HEK293T (cell line): ENCODE results near the gene ZDHHC11.
A peak's percentile ranks its signal among the peaks of the same experiment; 100 is the strongest.

Experiments
- CTCF ChIA-PET: fragments of 350-600 bp; formaldehyde crosslinking; extraction: SDS; loops from one replicate; lab custom pipeline; 2021; ENCODE audit warnings: antibody characterized with exemption, inconsistent platforms; lab: Yijun Ruan, JAX
- POLR2A ChIA-PET: fragments of 350-600 bp; formaldehyde crosslinking; extraction: SDS; loops from one replicate; lab custom pipeline; 2020; ENCODE audit warnings: antibody characterized with exemption, inconsistent platforms; lab: Yijun Ruan, JAX
- DNase-seq: peaks from one replicate; pipeline ENCODE4 v3.0.0; 2012; ENCODE audit warnings: mixed read lengths; ENCODE audit errors: extremely low spot score
- ARNT ChIP-seq: fragments of 450-650 bp; IDR thresholded peaks from 2 replicates; pipeline ENCODE4 v1.6.1; 2017; ENCODE audit warnings: mild to moderate bottlenecking
- BHLHE40 ChIP-seq: fragments of 450-650 bp; IDR thresholded peaks from 2 replicates; pipeline ENCODE4 v1.6.1; 2016; ENCODE audit warnings: mild to moderate bottlenecking, moderate library complexity, borderline replicate concordance
- CTBP1 ChIP-seq: fragments of 450-650 bp; IDR thresholded peaks from 2 replicates; pipeline ENCODE4 v1.6.1; 2016; ENCODE audit warnings: borderline replicate concordance
- ELF4 ChIP-seq: fragments of 450-650 bp; IDR thresholded peaks from 2 replicates; pipeline ENCODE4 v1.6.1; 2017; ENCODE audit warnings: antibody characterized with exemption
- FOXA1 ChIP-seq: fragments of 450-650 bp; IDR thresholded peaks from 2 replicates; pipeline ENCODE4 v1.6.1; 2016; ENCODE audit warnings: mild to moderate bottlenecking
- FOXK2 ChIP-seq: fragments of 450-650 bp; IDR thresholded peaks from 2 replicates; pipeline ENCODE4 v1.6.1; 2016; ENCODE audit warnings: mild to moderate bottlenecking
- FOXM1 ChIP-seq: fragments of 450-650 bp; IDR thresholded peaks from 2 replicates; pipeline ENCODE4 v1.6.1; 2017; ENCODE audit warnings: mild to moderate bottlenecking, borderline replicate concordance
- HDGF ChIP-seq: fragments of 450-650 bp; IDR thresholded peaks from 2 replicates; pipeline ENCODE4 v1.6.1; 2017; ENCODE audit warnings: antibody characterized with exemption, borderline replicate concordance
- L3MBTL2 ChIP-seq: fragments of 450-650 bp; conservative IDR thresholded peaks from 2 replicates; pipeline ENCODE4 v1.6.1; 2016; ENCODE audit warnings: mild to moderate bottlenecking
- LEF1 ChIP-seq: fragments of 450-650 bp; IDR thresholded peaks from 2 replicates; pipeline ENCODE4 v1.6.1; 2017; ENCODE audit warnings: mild to moderate bottlenecking, borderline replicate concordance
- NFRKB ChIP-seq: fragments of 450-650 bp; IDR thresholded peaks from 2 replicates; pipeline ENCODE4 v1.6.1; 2016; ENCODE audit warnings: mild to moderate bottlenecking, moderate library complexity
- PKNOX1 ChIP-seq: fragments of 450-650 bp; IDR thresholded peaks from 2 replicates; pipeline ENCODE4 v1.6.1; 2016
- SP1 ChIP-seq: fragments of 450-650 bp; IDR thresholded peaks from 2 replicates; pipeline ENCODE4 v1.6.1; 2017
- SUZ12 ChIP-seq: fragments of 450-650 bp; IDR thresholded peaks from 2 replicates; pipeline ENCODE4 v1.6.1; 2016; ENCODE audit warnings: mild to moderate bottlenecking
- TARDBP ChIP-seq: fragments of 450-650 bp; IDR thresholded peaks from 2 replicates; pipeline ENCODE4 v1.6.1; 2016
- ZNF384 ChIP-seq: fragments of 450-650 bp; IDR thresholded peaks from 2 replicates; pipeline ENCODE4 v1.6.1; 2016

The ZDHHC11 gene

GRCh38 chr5:850511-851006 lies at the start of gene ZDHHC11:
TSS of gene ZDHHC11 (minus strand) at chr5:850986. CDS start at chr5:850602, 384 bp downstream.
- POLR2A ChIA-PET = no interaction called here
- CTCF ChIA-PET = no interaction called here
- DNase-seq = no peak
- no peak for TF ChIP-seq FOXA1
- no peak for TF ChIP-seq SP1
- no peak for TF ChIP-seq FOXM1
- no peak for TF ChIP-seq BHLHE40
- no peak for TF ChIP-seq ELF4
- TF ChIP-seq TARDBP = no peak
- no peak for TF ChIP-seq LEF1
- TF ChIP-seq ZNF384 = no peak
- no peak for TF ChIP-seq HDGF
- TF ChIP-seq SUZ12 = no peak
- no peak for TF ChIP-seq FOXK2
- no peak for TF ChIP-seq PKNOX1
- no peak for TF ChIP-seq ARNT
- TF ChIP-seq NFRKB = no peak

GRCh38 chr5:893711-894110 lies 42.9 kb upstream of the ZDHHC11 start:
- no peak for DNase-seq
- ChIA-PET POLR2A (interaction anchor here (1.0 to 3.5 kb wide), 6 partner anchors 8 to 227 kb away, joined by 3 to 28 read pairs (median 3); no protein-coding TSS in a partner anchor), CTCF (interaction anchor here (2.8 kb wide), 1 partner anchor 9 kb away, joined by 12 read pairs; no protein-coding TSS in a partner anchor)
- no peak for TF ChIP-seq ELF4
- TF ChIP-seq FOXA1 = no peak
- TF ChIP-seq FOXM1 = no peak
- no peak for TF ChIP-seq HDGF
- TF ChIP-seq BHLHE40 = no peak

GRCh38 chr5:893137-893506 lies 42.3 kb upstream of the ZDHHC11 start:
- DNase-seq = peak; percentile 25
- CTCF ChIA-PET = interaction anchor here (1.0 to 2.8 kb wide), 2 partner anchors 10 to 576 kb away, joined by 3 to 12 read pairs; no protein-coding TSS in a partner anchor
- TF ChIP-seq FOXM1 (no peak), PKNOX1 (no peak), TARDBP (no peak), FOXA1 (no peak), HDGF (no peak), LEF1 (no peak), BHLHE40 (no peak)
- POLR2A ChIA-PET = interaction anchor here (0.6 to 3.5 kb wide), 16 partner anchors 8 to 545 kb away, joined by 3 to 28 read pairs (median 3); partner anchors contain the start of gene TPPP

- peak; percentile 97 for DNase-seq
- POLR2A ChIA-PET = interaction anchor here (0.6 to 3.5 kb wide), 16 partner anchors 8 to 562 kb away, joined by 3 to 28 read pairs (median 3); partner anchors contain the start of gene TPPP
- TF ChIP-seq L3MBTL2 = peak; percentile 91
- TF ChIP-seq ARNT = peak; percentile 29; the same call in 1 of the 2 replicates
- TF ChIP-seq PKNOX1 = no peak
- peak; percentile 82 for TF ChIP-seq LEF1
- no peak for TF ChIP-seq ELF4
- CTCF ChIA-PET = interaction anchor here (1.0 to 2.8 kb wide), 3 partner anchors 10 to 576 kb away, joined by 3 to 12 read pairs (median 3); no protein-coding TSS in a partner anchor
These were observed 41.8 kb upstream of the ZDHHC11 start, which contains the start of the genes BRD9 and TRIP13 for GRCh38 chr5:892394-893136. TSS of gene BRD9 (minus strand) at chr5:892801. CDS start at chr5:892657, 144 bp downstream. TSS of gene TRIP13 (plus strand) at chr5:892884. CDS start at chr5:892999, 115 bp downstream.

- CTCF ChIA-PET = interaction anchor here (1.2 to 2.8 kb wide), 2 partner anchors 11 to 222 kb away, joined by 3 to 12 read pairs; no protein-coding TSS in a partner anchor
- DNase-seq = peak; percentile 36
- no peak for TF ChIP-seq SP1
- no peak for TF ChIP-seq TARDBP
- TF ChIP-seq SUZ12 = no peak
- no peak for TF ChIP-seq BHLHE40
- no peak for TF ChIP-seq ZNF384
- TF ChIP-seq FOXA1 = no peak
- no peak for TF ChIP-seq LEF1
- TF ChIP-seq ELF4 = no peak
- no peak for TF ChIP-seq FOXK2
- no peak for TF ChIP-seq FOXM1
- TF ChIP-seq ARNT = no peak
- no peak for TF ChIP-seq CTBP1
- no peak for TF ChIP-seq NFRKB
- TF ChIP-seq HDGF = no peak
- no peak for TF ChIP-seq PKNOX1
- no peak for TF ChIP-seq L3MBTL2
- POLR2A ChIA-PET = interaction anchor here (0.8 to 3.5 kb wide), 13 partner anchors 7 to 561 kb away, joined by 3 to 28 read pairs (median 4); partner anchors contain the start of gene TPPP
These were observed 41.1 kb upstream of the ZDHHC11 start for GRCh38 chr5:891837-892393.
